ENCODE results near the gene PPP1CB. TPM values are rescaled to one million over a fixed set of nuclear protein-coding genes. Genes with fewer than 3 reads are reported as not detected.

PPP1CB gene
- total RNA-seq, 2 experiments from 2014 or later, result 48.5 to 144 TPM

GRCh38 chr2:28747714-28748113 lies 3.9 kb upstream of the PPP1CB start:
- ChIA-PET CTCF (ENCODE audit: unreplicated experiment) (no interaction called here), POLR2A (interaction anchor here (0.5 kb wide), 1 partner anchor 1965 kb away, joined by 7 read pairs; no protein-coding TSS in a partner anchor)
- BruUV-seq (replicated peaks), result no TSS peak
- Histone ChIP-seq H3K36me3 (ENCODE audit: insufficient read depth, low read length) (no peaks in the 10 kb centered on the region), H4K20me1 (ENCODE audit: insufficient read depth, low read length) (no peaks in the 10 kb centered on the region), H3K9me3 (ENCODE audit: low read length) (no peaks in the 10 kb centered on the region), H3K4me3 (ENCODE audit: low read depth, low read length, poor library complexity, severe bottlenecking) (no peak overlapping the region), H3K4me2 (ENCODE audit: low read length) (no peak overlapping the region), H3K9me2 (ENCODE audit: insufficient read depth, low read length) (no peaks in the 10 kb centered on the region), H3K79me2 (ENCODE audit: insufficient read depth, low read depth, low read length) (peaks cover 16% of the 10 kb centered on the region), H3K4me1 (ENCODE audit: insufficient read depth, low read length, poor library complexity, severe bottlenecking) (peaks cover 14% of the 10 kb centered on the region), H2AFZ (ENCODE audit: low read length) (no peak overlapping the region), H3K27ac (ENCODE audit: low read depth, low read length, poor library complexity, severe bottlenecking) (no peak overlapping the region)
- intact Hi-C loops (cut with micrococcal nuclease; ENCODE audit: unreplicated experiment), result no loop called here
- no peak for TF ChIP-seq EZH2phosphoT487 (IDR thresholded peaks at IDR 0.05; ENCODE audit: borderline replicate concordance, low read depth, low read length)
- TF ChIP-seq CTCF (conservative IDR thresholded peaks at IDR 0.05; ENCODE audit: low read length), result no peak
- no peak for DNase-seq (ENCODE audit: low spot score)

GRCh38 chr2:28748176-28748575 lies 3.5 kb upstream of the PPP1CB start:
- DNase-seq (ENCODE audit: low spot score), result no peak

More at GRCh38 chr2:28748176-28748575, 3.5 kb upstream of the PPP1CB start:
- BruUV-seq (replicated peaks), result no TSS peak
- Histone ChIP-seq H3K4me1 (ENCODE audit: insufficient read depth, low read length, poor library complexity, severe bottlenecking) (peaks cover 14% of the 10 kb centered on the region), H3K79me2 (ENCODE audit: insufficient read depth, low read depth, low read length) (peaks cover 20% of the 10 kb centered on the region), H3K36me3 (ENCODE audit: insufficient read depth, low read length) (no peaks in the 10 kb centered on the region), H4K20me1 (ENCODE audit: insufficient read depth, low read length) (no peaks in the 10 kb centered on the region), H3K4me3 (ENCODE audit: low read depth, low read length, poor library complexity, severe bottlenecking) (no peak overlapping the region), H3K9me3 (ENCODE audit: low read length) (no peaks in the 10 kb centered on the region), H2AFZ (ENCODE audit: low read length) (no peak overlapping the region), H3K9me2 (ENCODE audit: insufficient read depth, low read length) (no peaks in the 10 kb centered on the region), H3K27ac (ENCODE audit: low read depth, low read length, poor library complexity, severe bottlenecking) (no peak overlapping the region), H3K4me2 (ENCODE audit: low read length) (no peak overlapping the region)
- TF ChIP-seq EZH2phosphoT487 (IDR thresholded peaks at IDR 0.05; ENCODE audit: borderline replicate concordance, low read depth, low read length), result no peak
- no peak for TF ChIP-seq CTCF (conservative IDR thresholded peaks at IDR 0.05; ENCODE audit: low read length)
- intact Hi-C loops (cut with micrococcal nuclease; ENCODE audit: unreplicated experiment), result no loop called here
- ChIA-PET POLR2A (no interaction called here), CTCF (ENCODE audit: unreplicated experiment) (no interaction called here)
